ENCODE data around the gene MAP3K21.

DNA sequence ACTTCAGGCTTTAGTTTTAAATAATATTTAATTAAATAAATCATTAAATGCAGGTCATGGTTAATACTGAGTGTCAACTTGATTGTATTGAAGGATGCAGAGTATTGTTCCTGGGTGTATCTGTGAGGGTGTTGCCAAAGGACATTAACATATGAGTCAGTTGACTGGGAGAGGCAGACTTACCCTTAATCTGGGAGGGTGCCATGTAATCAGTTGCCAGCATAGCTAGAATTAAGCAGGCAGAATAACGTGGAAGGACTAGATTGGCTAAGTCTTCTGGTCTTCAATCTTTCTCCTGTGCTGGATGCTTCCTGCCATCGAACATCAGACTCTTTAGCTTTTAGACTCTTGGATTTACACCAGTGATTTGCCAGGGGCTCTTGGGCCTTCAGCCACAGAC, 85.3 kb downstream of the MAP3K21 start:
- TF ChIP-seq SUZ12 (IDR thresholded peaks at IDR 0.05; ENCODE audit: extremely low read depth, insufficient read depth, insufficient read length) (no peak), YY1 (IDR thresholded peaks at IDR 0.05; ENCODE audit: insufficient read depth, insufficient read length) (no peak)
